T-helper 9 cell (primary cell): ENCODE results near the gene ZNRF3.
A peak's percentile ranks its signal among the peaks of the same experiment; 100 is the strongest.
"Not testable (repeated sequence)": the region's sequence is repeated elsewhere in the genome, so short reads cannot be mapped to it uniquely, and the experiment has no call there.

Experiments used
- DNase-seq: peaks from one replicate; pipeline ENCODE4 v3.0.0-alpha.2; 2020

ZNRF3 gene

GRCh38 chr22:28884747-28885350 is 1.5 kb downstream of the ZNRF3 start:
- no peak for DNase-seq

- no peak for DNase-seq
Measured at GRCh38 chr22:28885939-28886338, 2.6 kb downstream of the ZNRF3 start.

DNA sequence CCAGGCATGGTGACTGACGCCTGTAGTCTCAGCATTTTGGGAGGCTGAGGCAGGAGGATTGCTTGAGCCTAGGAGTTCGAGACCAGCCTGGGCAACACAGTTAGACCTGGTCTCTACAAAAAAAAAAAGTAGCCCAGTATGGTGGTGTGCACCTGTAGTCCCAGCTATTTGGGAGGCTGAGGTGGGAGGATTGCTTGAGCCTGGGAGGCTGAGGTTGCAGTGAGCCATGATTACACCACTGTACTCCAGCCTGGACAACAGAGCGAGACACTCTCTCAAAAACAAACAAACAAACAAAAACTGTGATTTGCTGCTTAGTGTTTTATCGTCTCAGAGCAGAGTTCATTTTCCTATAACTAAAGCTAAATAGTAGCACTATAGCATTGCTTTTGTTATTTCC is 3.3 kb downstream of the ZNRF3 start:
- not testable (repeated sequence) for DNase-seq

- no peak for DNase-seq
Measured at GRCh38 chr22:28887725-28888459, 4.5 kb downstream of the ZNRF3 start.

DNA sequence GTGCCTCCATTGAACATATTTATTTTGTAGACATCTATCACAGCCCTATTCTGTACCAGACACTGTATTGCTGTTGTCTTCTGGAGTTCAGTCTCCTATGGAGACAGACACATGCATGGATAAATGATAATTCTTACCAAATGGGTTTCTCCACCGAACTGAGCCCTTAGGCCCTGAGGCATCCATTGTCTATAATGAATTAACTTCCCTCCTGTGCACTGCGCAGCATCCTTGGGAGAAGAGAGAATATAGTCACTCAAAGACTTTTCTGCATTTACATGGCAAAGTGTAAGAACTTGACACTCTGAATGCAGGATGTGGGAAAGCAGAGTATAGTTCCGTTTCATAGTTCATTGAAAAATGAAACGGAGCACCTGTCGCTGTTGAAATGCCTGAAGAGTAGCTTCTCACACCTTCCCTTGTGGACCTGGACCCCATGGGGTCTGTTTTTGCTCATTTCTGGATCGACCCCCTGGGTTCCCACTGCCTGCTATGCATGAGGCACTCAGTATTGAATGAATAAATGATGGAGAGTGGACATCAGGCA is 6.2 kb downstream of the ZNRF3 start:
- no peak for DNase-seq

- no peak for DNase-seq
Measured at GRCh38 chr22:28891156-28891733, 7.9 kb downstream of the ZNRF3 start.

- no peak for DNase-seq
Measured at GRCh38 chr22:28892175-28892731, 8.9 kb downstream of the ZNRF3 start.

DNA sequence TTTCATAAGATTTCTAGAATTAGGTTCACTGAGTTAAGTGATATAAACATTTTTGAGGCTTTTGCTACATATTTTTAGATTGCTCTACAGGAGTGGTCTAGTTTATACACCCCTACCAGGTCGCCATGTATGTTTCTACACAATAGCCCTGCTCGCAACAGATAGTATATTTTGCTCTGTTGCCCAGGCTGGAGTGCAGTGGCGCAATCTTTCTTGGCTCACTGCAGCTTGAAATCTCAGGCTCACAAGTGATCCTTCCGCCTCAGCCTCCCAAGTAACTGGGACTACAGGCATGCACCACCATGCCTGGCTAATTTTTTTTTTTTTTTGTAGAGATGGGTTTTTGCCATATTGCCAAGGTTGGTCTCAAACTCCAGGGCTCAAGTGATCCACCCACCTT is 10.4 kb downstream of the ZNRF3 start:
- DNase-seq, result no peak

- DNase-seq, result no peak
Measured at GRCh38 chr22:28894334-28894733, 11.0 kb downstream of the ZNRF3 start.

DNA sequence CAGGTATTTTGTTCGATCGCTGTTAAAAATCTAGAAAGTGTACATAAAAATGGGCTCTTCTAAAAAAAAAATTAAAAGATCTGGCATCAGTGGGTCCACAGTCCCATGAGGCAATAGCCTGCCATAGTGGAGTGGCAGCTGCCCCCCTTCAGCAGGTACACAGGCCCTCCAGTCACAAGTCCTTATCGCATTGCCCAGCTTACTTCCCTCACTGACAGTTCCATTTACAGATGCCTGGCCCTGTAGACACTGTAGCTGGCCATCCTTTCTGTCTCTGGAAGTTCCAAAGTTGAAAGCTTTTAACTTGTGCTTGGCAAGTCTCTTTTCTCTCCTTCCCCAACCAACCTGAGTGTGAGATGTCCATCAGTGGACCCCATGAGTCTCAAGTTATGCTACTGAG is 11.4 kb downstream of the ZNRF3 start:
- no peak for DNase-seq

DNA sequence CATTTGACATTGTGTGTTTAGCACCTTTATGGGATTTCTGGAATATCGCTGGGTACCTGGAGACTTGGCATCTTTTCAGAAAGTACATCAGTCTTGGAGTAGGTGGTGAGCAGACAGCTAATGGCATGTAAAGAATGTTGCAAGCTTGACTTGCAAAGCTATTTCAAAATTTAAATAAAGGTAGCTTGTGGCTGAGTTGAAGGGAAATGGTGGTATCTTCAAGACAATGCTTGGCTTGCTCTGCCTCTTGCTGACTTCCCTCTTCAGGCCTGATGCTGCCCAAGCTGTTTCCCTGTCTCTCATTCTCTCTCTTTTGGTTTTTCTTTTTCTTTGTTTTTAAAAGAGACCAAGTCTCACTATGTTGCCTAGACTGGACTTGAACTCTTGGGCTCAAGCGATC is 13.2 kb downstream of the ZNRF3 start:
- no peak for DNase-seq

- no peak for DNase-seq
Measured at GRCh38 chr22:28898233-28898629, 14.9 kb downstream of the ZNRF3 start.

- DNase-seq, result peak; percentile 16
Measured at GRCh38 chr22:28899199-28899853, 16.0 kb downstream of the ZNRF3 start.

GRCh38 chr22:28900379-28900925 is 17.1 kb downstream of the ZNRF3 start:
- no peak for DNase-seq

DNA sequence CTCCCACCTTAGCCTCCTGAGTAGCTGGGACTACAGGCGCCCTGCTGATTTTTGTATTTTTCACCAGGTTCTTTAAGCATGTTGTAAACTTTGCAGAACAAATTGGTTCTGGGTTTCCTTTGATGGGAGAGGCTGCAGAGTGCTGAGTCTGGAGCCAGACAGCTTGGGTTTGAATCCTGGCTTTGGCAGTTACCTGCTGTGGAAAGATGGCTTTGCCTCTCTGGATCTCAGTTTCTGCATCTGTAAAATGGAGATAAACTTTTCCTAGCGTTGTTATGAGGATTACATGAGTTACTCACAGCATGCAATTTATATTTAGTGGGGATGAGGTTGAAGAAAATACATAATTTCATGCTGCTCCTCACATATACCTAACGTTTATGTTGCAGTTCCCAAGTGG is 19.1 kb downstream of the ZNRF3 start:
- DNase-seq, result no peak

DNA sequence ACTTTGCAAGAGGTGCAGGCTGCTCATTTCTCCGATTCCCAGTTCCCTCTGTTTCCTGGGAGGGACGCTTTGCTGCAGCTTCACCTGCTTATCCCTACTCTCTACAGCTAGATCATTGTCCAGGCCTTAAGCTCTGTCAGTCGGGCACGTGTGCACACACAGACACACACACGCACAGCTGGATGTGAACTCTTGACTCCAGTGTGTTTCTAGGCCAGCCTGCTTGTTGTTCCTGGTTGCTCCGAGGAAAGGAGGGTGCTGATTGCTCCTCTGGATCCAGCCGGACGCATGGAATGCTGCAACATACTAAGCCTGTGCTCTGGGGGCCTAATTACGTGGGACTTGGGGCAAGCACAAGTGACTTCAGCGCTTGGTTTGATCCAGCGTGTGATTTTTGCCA is 19.7 kb downstream of the ZNRF3 start:
- DNase-seq, result no peak

DNA sequence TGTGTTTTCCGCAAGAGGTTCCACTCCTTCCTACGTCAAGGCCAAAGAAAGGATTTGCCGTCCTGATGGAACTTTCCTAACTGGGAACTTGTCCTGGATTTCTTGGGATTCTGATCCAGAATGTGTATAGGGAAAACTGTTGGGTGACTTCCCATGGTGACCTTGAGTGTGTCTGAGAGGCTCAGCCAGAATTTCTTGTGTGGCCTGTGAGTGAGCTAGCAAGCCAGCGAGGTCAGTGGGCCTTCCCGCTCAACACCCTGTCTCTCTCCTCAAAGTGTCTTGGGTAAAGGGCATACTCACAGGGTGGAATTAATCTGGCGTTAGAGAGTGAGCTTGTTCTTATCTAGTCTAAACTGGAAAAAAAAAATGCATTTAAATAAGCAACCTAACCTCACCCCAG is 20.4 kb downstream of the ZNRF3 start:
- DNase-seq, result no peak

DNA sequence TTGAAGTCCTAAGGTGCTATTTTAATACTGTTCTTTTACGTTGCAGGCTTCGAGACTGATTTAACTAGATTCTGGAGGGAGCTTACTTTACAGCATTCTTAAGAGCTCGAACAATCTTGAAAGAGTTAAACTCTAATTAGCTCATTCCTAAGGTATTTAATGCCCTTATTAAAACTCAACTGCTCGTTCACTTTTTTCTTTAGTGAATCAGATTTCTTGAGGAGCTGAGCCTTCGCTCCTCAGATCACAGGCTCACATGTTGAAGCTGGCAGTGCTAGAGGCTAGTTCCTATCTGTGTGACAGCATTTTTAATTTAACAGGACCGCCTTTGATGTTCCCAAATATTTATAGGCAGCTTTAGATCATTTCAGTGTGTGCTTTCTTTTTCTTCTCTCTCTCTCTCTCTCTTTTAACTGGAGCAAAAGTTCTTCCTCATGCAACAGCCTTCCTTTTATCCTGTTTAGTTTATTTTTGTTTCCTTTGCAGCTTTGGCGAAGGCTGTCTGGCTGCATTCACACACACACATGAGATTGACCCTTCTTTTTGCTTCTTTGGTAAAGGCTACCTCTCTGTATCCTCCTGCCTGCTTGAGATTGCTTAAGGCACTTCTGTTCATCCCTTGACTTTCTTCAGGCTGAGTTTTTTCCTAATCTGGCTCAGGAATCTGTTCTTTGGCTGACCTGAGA is 21.0 kb downstream of the ZNRF3 start:
- DNase-seq, result no peak

DNA sequence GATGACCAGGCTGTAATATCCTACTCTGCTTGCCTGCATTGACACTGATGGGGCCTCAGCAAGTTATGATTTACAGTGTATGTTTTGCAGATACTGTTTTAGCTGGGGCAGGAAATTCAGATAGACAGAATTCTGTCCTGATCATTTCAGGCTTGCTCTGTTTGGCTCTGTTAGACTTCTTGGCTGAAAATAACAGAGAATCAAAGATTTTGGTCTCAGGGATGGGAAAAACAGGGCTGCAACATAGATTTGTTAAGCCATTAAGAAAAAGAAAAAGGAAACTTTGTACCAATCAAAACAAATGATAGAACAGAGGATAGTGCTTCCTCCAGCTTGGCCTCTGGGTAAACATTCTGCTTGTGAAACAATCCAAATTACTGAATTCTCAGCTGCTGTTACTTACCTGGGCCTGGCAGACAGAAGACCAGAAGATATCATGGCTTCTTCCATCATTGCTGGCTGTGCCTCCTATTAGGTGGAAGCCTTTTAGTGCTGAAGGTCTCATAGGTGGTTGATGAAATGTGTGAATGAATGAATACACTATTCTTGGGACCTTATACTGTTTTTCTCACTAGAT is 22.0 kb downstream of the ZNRF3 start:
- DNase-seq, result no peak

GRCh38 chr22:28906312-28906711 is 22.9 kb downstream of the ZNRF3 start:
- DNase-seq, result no peak

GRCh38 chr22:28907311-28908008 is 24.1 kb downstream of the ZNRF3 start:
- DNase-seq, result no peak
